Sigmoid colon (tissue), 4 donors: Measurements from ENCODE around the gene GOLGA8T.
"Not testable (repeated sequence)": the region's sequence is repeated elsewhere in the genome, so short reads cannot be mapped to it uniquely, and the experiment has no call there.

Source experiments
- EP300 ChIP-seq, 4 donors: sonication (generic); formaldehyde crosslinking; IDR thresholded peaks; one replicate each; pipeline ENCODE4 v1.6.1; 2017; ENCODE audit warnings: antibody characterized with exemption in 4 of 4
- POLR2A ChIP-seq, 2 donors: fragments of 450-650 bp; IDR thresholded peaks; one replicate each; pipeline ENCODE4 v1.6.1; 2016; ENCODE audit warnings: antibody characterized with exemption in 2 of 2, mild to moderate bottlenecking in 2 of 2, moderate library complexity in 2 of 2
- POLR2AphosphoS5 ChIP-seq, 4 donors: sonication (generic); formaldehyde crosslinking; IDR thresholded peaks; one replicate each; pipeline ENCODE4 v1.6.1; 2017; ENCODE audit warnings: antibody characterized with exemption in 4 of 4
- TF ChIP-seq, protein P1 (sequence below), 4 experiments: fragments of 450-650 bp in 3 of 4; fragments of 200-600 bp in 1 of 4; IDR thresholded peaks; one replicate each; pipeline ENCODE4 v1.5.1; 2016 to 2019; ENCODE audit warnings: antibody characterized with exemption in 4 of 4, mild to moderate bottlenecking in 3 of 4, moderate library complexity in 2 of 4

DNA sequence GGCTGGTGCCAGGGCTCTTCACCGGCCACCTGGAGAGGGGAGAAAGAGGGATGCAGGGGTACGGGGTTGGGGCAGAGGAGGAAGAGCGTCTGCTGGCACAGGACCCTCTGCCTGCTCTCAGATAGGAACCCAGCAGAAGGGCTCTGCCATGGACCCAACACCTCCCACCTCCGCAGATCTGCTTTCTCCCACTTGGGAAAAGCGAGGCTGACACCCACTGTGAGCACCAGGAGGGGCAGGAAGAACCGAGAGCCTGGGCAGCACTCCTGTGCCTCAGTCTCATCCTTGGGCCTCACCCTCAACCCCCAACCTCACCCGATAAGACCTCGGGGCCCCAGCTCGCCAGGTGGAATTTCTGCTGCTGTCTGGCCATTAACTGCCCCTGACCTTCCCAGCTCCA lies 58.0 kb downstream of the GOLGA8T start:
- TF ChIP-seq, protein P1, sequence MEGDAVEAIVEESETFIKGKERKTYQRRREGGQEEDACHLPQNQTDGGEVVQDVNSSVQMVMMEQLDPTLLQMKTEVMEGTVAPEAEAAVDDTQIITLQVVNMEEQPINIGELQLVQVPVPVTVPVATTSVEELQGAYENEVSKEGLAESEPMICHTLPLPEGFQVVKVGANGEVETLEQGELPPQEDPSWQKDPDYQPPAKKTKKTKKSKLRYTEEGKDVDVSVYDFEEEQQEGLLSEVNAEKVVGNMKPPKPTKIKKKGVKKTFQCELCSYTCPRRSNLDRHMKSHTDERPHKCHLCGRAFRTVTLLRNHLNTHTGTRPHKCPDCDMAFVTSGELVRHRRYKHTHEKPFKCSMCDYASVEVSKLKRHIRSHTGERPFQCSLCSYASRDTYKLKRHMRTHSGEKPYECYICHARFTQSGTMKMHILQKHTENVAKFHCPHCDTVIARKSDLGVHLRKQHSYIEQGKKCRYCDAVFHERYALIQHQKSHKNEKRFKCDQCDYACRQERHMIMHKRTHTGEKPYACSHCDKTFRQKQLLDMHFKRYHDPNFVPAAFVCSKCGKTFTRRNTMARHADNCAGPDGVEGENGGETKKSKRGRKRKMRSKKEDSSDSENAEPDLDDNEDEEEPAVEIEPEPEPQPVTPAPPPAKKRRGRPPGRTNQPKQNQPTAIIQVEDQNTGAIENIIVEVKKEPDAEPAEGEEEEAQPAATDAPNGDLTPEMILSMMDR (IDR thresholded peaks at IDR 0.05) = not testable (repeated sequence)
- not testable (repeated sequence) for TF ChIP-seq POLR2A, EP300, POLR2AphosphoS5 (IDR thresholded peaks at IDR 0.05)
